ENCODE results near the gene SQSTM1. TPM values are rescaled to one million over a fixed set of nuclear protein-coding genes. Genes with fewer than 3 reads are reported as not detected.

The SQSTM1 gene
- total RNA-seq, 1 experiment from 2014 or later, result 715 TPM

DNA sequence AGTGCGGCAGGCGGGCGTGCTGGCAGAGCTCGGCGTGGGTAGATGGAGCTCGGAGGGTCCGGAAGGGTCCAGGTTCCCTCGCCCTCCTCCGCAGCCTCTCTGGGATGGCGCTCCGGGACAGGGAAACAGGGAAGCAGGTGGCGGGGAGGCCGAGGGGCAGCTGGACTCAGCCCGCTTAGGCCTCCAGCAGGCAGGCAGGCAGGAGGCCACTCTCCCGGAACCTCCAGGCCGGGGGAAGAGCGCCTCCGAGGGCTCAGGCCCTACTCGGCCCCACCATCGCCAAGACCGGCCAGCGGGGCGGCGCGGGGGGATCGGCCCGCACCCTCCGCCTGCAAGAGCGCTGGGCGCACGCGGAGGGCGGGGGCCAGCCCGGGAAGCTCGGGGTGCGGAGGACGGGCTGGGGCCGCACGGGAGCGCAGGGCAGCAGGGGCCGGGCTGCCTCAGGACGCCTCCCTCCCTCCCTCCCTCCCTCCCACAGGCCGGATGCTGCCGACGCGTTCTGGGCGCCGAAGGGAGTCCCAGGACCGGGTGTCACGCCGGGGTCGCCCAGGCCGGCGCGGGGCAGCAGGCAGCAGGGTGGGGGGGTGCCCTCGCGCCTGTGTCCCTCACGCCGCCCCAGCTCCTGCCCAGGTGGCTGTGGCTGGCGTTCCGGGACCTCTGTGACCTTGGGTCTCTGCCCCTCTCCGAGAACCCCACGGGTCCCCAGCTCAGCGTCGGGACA is 15.0 kb upstream of the SQSTM1 start:
- CTCF ChIA-PET, result no interaction called here
- peak in 1 of 2 experiments; percentile 41 for DNase-seq

DNA sequence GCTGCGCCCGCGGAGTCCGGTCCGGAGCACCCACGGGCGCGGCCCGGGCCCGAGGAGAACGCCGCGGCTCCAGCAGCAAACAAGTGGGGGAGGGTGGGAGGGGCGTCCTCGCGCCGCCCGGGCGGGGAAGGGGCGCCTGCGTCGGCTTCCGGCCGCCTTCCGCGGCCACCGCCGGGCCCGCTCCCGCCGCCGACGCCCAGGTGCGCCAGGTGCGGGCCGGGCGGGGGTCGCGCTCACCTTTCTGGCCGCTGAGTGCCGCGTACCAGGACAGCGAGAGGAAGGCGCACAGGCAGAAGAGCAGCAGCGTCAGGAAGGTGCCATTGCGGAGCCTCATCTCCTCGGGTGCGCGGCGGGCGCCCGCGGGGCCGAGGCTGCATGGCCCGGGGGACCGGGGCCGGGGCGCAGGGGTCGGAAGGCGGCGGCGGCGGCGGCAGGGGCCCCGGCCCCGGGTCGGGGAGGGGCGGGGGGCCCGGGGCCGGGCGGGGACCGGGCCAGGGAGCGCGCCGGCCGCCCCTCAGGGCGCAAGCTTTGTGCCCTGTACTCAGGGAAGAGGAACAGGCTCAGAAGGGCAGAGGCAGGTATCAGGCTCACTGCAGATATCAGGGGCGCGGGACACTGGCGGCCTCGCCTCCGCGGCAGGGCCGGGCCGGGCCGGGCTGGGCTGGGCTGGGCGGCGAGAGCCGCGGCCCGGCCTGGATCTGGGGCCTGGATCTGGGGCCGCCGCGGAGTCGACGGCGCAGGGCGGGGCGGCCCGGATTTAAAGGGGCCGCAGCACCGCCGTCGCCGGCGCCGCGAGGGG is 14.3 kb upstream of the SQSTM1 start, which contains the start of gene MGAT4B:
Gene MGAT4B, minus strand, starts transcription at position 617 of the 799 bp plus-strand sequence. Its CDS starts 283 bp downstream, at position 334.
- Histone ChIP-seq H3K27me3 (ENCODE audit: insufficient read depth, low read depth) (no peaks in the 10 kb centered on the region), H3K27ac (peak within 1 kb of the TSS; percentile 53), H4K20me1 (ENCODE audit: insufficient read depth) (peaks cover 35% of the 10 kb centered on the region), H2AFZ (peak within 1 kb of the TSS; percentile 83), H3K9me3 (ENCODE audit: insufficient read depth, low read depth) (no peaks in the 10 kb centered on the region; the same call in 1 of the 2 replicates), H3K36me3 (ENCODE audit: low read depth) (no peaks in the 10 kb centered on the region; the same call in 1 of the 2 replicates), H3K4me1 (replicated peaks; ENCODE audit: insufficient read depth) (peaks cover 40% of the 10 kb centered on the region), H3K9me2 (ENCODE audit: insufficient read depth) (no peaks in the 10 kb centered on the region), H3K79me2 (ENCODE audit: low read depth) (peaks cover 54% of the 10 kb centered on the region), H3F3A (ENCODE audit: insufficient read depth, low read depth) (peaks cover 37% of the 10 kb centered on the region), H3K4me2 (peak within 1 kb of the TSS; percentile 97), H3K4me3 (peak within 1 kb of the TSS; percentile 98)
- DNase-seq, result peak in 1 of 2 experiments; percentile 83
- CTCF ChIA-PET, result no interaction called here
- POLR2A ChIA-PET (ENCODE audit: unreplicated experiment), result interaction anchor here (0.6 kb wide), 1 partner anchor 12 kb away, joined by 15 read pairs; no protein-coding TSS in a partner anchor
- intact Hi-C loops (cut with micrococcal nuclease; ENCODE audit: unreplicated experiment), result loop anchor here (1.0 to 10.0 kb wide), 3 partner anchors 10 to 98 kb away; partner anchors contain the start of gene TBC1D9B
- TF ChIP-seq, protein P1, sequence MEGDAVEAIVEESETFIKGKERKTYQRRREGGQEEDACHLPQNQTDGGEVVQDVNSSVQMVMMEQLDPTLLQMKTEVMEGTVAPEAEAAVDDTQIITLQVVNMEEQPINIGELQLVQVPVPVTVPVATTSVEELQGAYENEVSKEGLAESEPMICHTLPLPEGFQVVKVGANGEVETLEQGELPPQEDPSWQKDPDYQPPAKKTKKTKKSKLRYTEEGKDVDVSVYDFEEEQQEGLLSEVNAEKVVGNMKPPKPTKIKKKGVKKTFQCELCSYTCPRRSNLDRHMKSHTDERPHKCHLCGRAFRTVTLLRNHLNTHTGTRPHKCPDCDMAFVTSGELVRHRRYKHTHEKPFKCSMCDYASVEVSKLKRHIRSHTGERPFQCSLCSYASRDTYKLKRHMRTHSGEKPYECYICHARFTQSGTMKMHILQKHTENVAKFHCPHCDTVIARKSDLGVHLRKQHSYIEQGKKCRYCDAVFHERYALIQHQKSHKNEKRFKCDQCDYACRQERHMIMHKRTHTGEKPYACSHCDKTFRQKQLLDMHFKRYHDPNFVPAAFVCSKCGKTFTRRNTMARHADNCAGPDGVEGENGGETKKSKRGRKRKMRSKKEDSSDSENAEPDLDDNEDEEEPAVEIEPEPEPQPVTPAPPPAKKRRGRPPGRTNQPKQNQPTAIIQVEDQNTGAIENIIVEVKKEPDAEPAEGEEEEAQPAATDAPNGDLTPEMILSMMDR (conservative IDR thresholded peaks at IDR 0.05), result no peak
- no peak for TF ChIP-seq EZH2 (IDR thresholded peaks at IDR 0.05; ENCODE audit: low read depth)
- BruUV-seq (replicated peaks), result no TSS peak

More for the DNA sequence above, 15.0 kb upstream of the SQSTM1 start:
- Histone ChIP-seq H3K27ac (0 out of 2 replicates have a peak overlapping the region, but pooled peaks have one; percentile 29), H3K79me2 (ENCODE audit: low read depth) (peaks cover 54% of the 10 kb centered on the region), H2AFZ (peak overlapping the region; percentile 48; the same call in 1 of the 2 replicates), H3K4me3 (peak overlapping the region; percentile 98), H3F3A (ENCODE audit: insufficient read depth, low read depth) (peaks cover 32% of the 10 kb centered on the region), H3K36me3 (ENCODE audit: low read depth) (no peaks in the 10 kb centered on the region; the same call in 1 of the 2 replicates), H3K4me1 (replicated peaks; ENCODE audit: insufficient read depth) (peaks cover 40% of the 10 kb centered on the region), H3K9me2 (ENCODE audit: insufficient read depth) (no peaks in the 10 kb centered on the region), H3K9me3 (ENCODE audit: insufficient read depth, low read depth) (no peaks in the 10 kb centered on the region), H4K20me1 (ENCODE audit: insufficient read depth) (peaks cover 37% of the 10 kb centered on the region), H3K27me3 (ENCODE audit: insufficient read depth, low read depth) (no peaks in the 10 kb centered on the region), H3K4me2 (peak overlapping the region; percentile 97)
- BruUV-seq (replicated peaks), result no TSS peak
- TF ChIP-seq, protein P1 (conservative IDR thresholded peaks at IDR 0.05), result no peak
- TF ChIP-seq EZH2 (IDR thresholded peaks at IDR 0.05; ENCODE audit: low read depth), result no peak
- intact Hi-C loops (cut with micrococcal nuclease; ENCODE audit: unreplicated experiment), result loop anchor here (1.0 to 10.0 kb wide), 3 partner anchors 9 to 99 kb away; partner anchors contain the start of gene TBC1D9B
- POLR2A ChIA-PET (ENCODE audit: unreplicated experiment), result interaction anchor here (0.6 to 0.7 kb wide), 2 partner anchors 13 to 246 kb away, joined by 3 to 15 read pairs; no protein-coding TSS in a partner anchor

Measured in PC-9 (cell line).